Cerebellar nuclear complex (tissue), 1 donor: ENCODE measurements around the gene JMJD1C.
"Not testable (repeated sequence)": the region's sequence is repeated elsewhere in the genome, so short reads cannot be mapped to it uniquely, and the experiment has no call there.

Experiments used
- DNase-seq, 2 experiments: peaks; one replicate each; lab custom pipeline; 2025; lab: John Stamatoyannopoulos, UW

The JMJD1C gene

GRCh38 chr10:63171255-63171855 is 294.4 kb downstream of the JMJD1C start:
- no peak for DNase-seq

- no peak for DNase-seq
Measured at GRCh38 chr10:63169624-63170023, 296.2 kb downstream of the JMJD1C start.

GRCh38 chr10:63168821-63169462 is 296.8 kb downstream of the JMJD1C start:
- DNase-seq = no peak

- DNase-seq = peak in 1 of 2 experiments; percentile 27
Measured at GRCh38 chr10:63166742-63167258, 299.0 kb downstream of the JMJD1C start.

GRCh38 chr10:63165249-63165648 is 300.5 kb downstream of the JMJD1C start:
- DNase-seq = no peak

- no peak for DNase-seq
Measured at GRCh38 chr10:63164166-63164623, 301.6 kb downstream of the JMJD1C start.

GRCh38 chr10:63161592-63161991 is 304.2 kb downstream of the JMJD1C start:
- no peak for DNase-seq

- DNase-seq = no peak
Measured at GRCh38 chr10:63157845-63158624, 307.7 kb downstream of the JMJD1C start.

- no peak for DNase-seq
Measured at GRCh38 chr10:63156236-63156635, 309.5 kb downstream of the JMJD1C start.

- no peak for DNase-seq
Measured at GRCh38 chr10:63155388-63156020, 310.3 kb downstream of the JMJD1C start.

GRCh38 chr10:63154546-63155387 is 311.0 kb downstream of the JMJD1C start:
- no peak for DNase-seq

GRCh38 chr10:63153868-63154545 is 311.8 kb downstream of the JMJD1C start:
- not testable (repeated sequence) for DNase-seq

GRCh38 chr10:63150745-63151144 is 315.0 kb downstream of the JMJD1C start:
- DNase-seq = no peak

GRCh38 chr10:63146503-63146902 is 319.3 kb downstream of the JMJD1C start:
- DNase-seq = no peak

- no peak for DNase-seq
Measured at GRCh38 chr10:63145782-63146181, 320.0 kb downstream of the JMJD1C start.

- DNase-seq = no peak
Measured at GRCh38 chr10:63143987-63144386, 321.8 kb downstream of the JMJD1C start.

GRCh38 chr10:63142136-63142535 is 323.6 kb downstream of the JMJD1C start:
- DNase-seq = no peak

GRCh38 chr10:63140077-63140476 is 325.7 kb downstream of the JMJD1C start:
- no peak for DNase-seq

- no peak for DNase-seq
Measured at GRCh38 chr10:63137306-63137705, 328.5 kb downstream of the JMJD1C start.

GRCh38 chr10:63133821-63134557 is 331.8 kb downstream of the JMJD1C start:
- no peak for DNase-seq
